Endometrial microvascular endothelial cells (primary cell): ENCODE data around the gene IL20. TPM values are rescaled to one million over a fixed set of nuclear protein-coding genes. Genes with fewer than 3 reads are reported as not detected.

ENCODE experiments used
- in situ Hi-C: cut with HindIII; loops from 2 replicates; pipeline ENCODE4 v1.10.0; 2017; ENCODE audit warnings: low sequenced_read_pairs, low pct_unique_long_range_greater_than_20kb; ENCODE audit errors: inconsistent ontology term
- total RNA-seq: library from RNA; depleted of rRNA; stranded (reverse); fragments of >200 nt; gene quantifications from one replicate; pipeline ENCODE4 v1.2.3, GENCODE V29; 2015; ENCODE audit errors: inconsistent ontology term

The IL20 gene
- total RNA-seq, 1 donor from 2014 or later, result not detected

- in situ Hi-C loops, result no loop called here
Observed at GRCh38 chr1:206867716-206868115, 2.3 kb downstream of the IL20 start.

- in situ Hi-C loops, result no loop called here
Observed at GRCh38 chr1:206868264-206868663, 2.8 kb downstream of the IL20 start.

- in situ Hi-C loops, result no loop called here
Observed at GRCh38 chr1:206872139-206872538, 6.7 kb downstream of the IL20 start.

GRCh38 chr1:206873603-206874188 lies 8.3 kb downstream of the IL20 start:
- in situ Hi-C loops, result no loop called here

- in situ Hi-C loops, result no loop called here
Observed at GRCh38 chr1:206875752-206876377, 10.4 kb downstream of the IL20 start.

GRCh38 chr1:206878456-206878855 lies 13.0 kb downstream of the IL20 start:
- in situ Hi-C loops, result no loop called here

- in situ Hi-C loops, result no loop called here
Observed at GRCh38 chr1:206880314-206880713, 14.9 kb downstream of the IL20 start.

- in situ Hi-C loops, result no loop called here
Observed at GRCh38 chr1:206882555-206882954, 17.1 kb downstream of the IL20 start.

- in situ Hi-C loops, result no loop called here
Observed at GRCh38 chr1:206883160-206883559, 17.7 kb downstream of the IL20 start.

GRCh38 chr1:206883876-206884275 lies 18.5 kb downstream of the IL20 start:
- in situ Hi-C loops, result no loop called here

GRCh38 chr1:206885341-206886060 lies 20.1 kb downstream of the IL20 start:
- in situ Hi-C loops, result no loop called here

- in situ Hi-C loops, result no loop called here
Observed at GRCh38 chr1:206886831-206887230, 21.4 kb downstream of the IL20 start.

- in situ Hi-C loops, result no loop called here
Observed at GRCh38 chr1:206887701-206888100, 22.3 kb downstream of the IL20 start.

GRCh38 chr1:206890125-206891060 lies 25.0 kb downstream of the IL20 start:
- in situ Hi-C loops, result no loop called here

- in situ Hi-C loops, result no loop called here
Observed at GRCh38 chr1:206891412-206891811, 26.0 kb downstream of the IL20 start.

GRCh38 chr1:206892351-206892984 lies 27.0 kb downstream of the IL20 start:
- in situ Hi-C loops, result no loop called here

- in situ Hi-C loops, result no loop called here
Observed at GRCh38 chr1:206893380-206893779, 28.0 kb downstream of the IL20 start.

GRCh38 chr1:206895325-206895724 lies 29.9 kb downstream of the IL20 start:
- in situ Hi-C loops, result no loop called here

- in situ Hi-C loops, result no loop called here
Observed at GRCh38 chr1:206895837-206896242, 30.4 kb downstream of the IL20 start.
